ENCODE results near the gene FAM131B. TPM values are rescaled to one million over a fixed set of nuclear protein-coding genes. Genes with fewer than 3 reads are reported as not detected.

FAM131B gene
- total and polyA plus RNA-seq, 7 donors, result under 0.01 to 15.7 (median 6.4) TPM

GRCh38 chr7:143314127-143314526, 48.4 kb downstream of the FAM131B start:
- DNase-seq, result no peak
- no peak for TF ChIP-seq POLR2A (IDR thresholded peaks at IDR 0.05)
- TF ChIP-seq CTCF (IDR thresholded peaks at IDR 0.05), result no peak
- Histone ChIP-seq H3K4me3 (no peak overlapping the region), H3K9me3 (no peaks in the 10 kb centered on the region), H3K36me3 (no peaks in the 10 kb centered on the region), H3K4me1 (no peaks in the 10 kb centered on the region), H3K27me3 (no peaks in the 10 kb centered on the region), H3K27ac (no peak overlapping the region)
- intact Hi-C loops (cut with DNase I), result no loop called here

- TF ChIP-seq POLR2A (IDR thresholded peaks at IDR 0.05), result no peak
- TF ChIP-seq POLR2AphosphoS5 (IDR thresholded peaks at IDR 0.05), result no peak
- TF ChIP-seq CTCF (IDR thresholded peaks at IDR 0.05), result no peak
- no peak for TF ChIP-seq EP300 (IDR thresholded peaks at IDR 0.05)
- 98 to 100% methylated on average over 2 of the region's 2 CpGs for WGBS, 2 donors
- Histone ChIP-seq H3K27me3 (no peaks in the 10 kb centered on the region), H3K36me3 (peaks cover 11 to 44% (median 18%) of the 10 kb centered on the region in 4 donors), H3K4me3 (no peak overlapping the region), H3K27ac (no peak overlapping the region), H3K9me3 (no peaks in the 10 kb centered on the region), H3K4me1 (no peaks in the 10 kb centered on the region)
- no peak for DNase-seq
- intact Hi-C loops (cut with DNase I), result no loop called here
Measured at GRCh38 chr7:143308632-143309031, 53.9 kb downstream of the FAM131B start.

GRCh38 chr7:143305423-143306070, 57.0 kb downstream of the FAM131B start:
- intact Hi-C loops (cut with DNase I), result loop anchor here (2.0 kb wide), 1 partner anchor 65 kb away; no protein-coding TSS in a partner anchor

GRCh38 chr7:143304938-143305337, 57.6 kb downstream of the FAM131B start:
- no peak for TF ChIP-seq POLR2A (IDR thresholded peaks at IDR 0.05)
- TF ChIP-seq POLR2AphosphoS5 (IDR thresholded peaks at IDR 0.05), result no peak
- Histone ChIP-seq H3K36me3 (peaks cover 24 to 81% (median 38%) of the 10 kb centered on the region in 4 donors), H3K4me3 (no peak overlapping the region), H3K27me3 (no peaks in the 10 kb centered on the region), H3K9me3 (no peaks in the 10 kb centered on the region), H3K4me1 (no peaks in the 10 kb centered on the region), H3K27ac (no peak overlapping the region)
- 82 to 89% methylated on average over 6 of the region's 6 CpGs for whole genome bisulfite sequencing, 2 donors
- no peak for DNase-seq
- intact Hi-C loops (cut with DNase I), result loop anchor here (2.0 to 5.0 kb wide), 2 partner anchors 64 to 112 kb away; no protein-coding TSS in a partner anchor

More at GRCh38 chr7:143305423-143306070, 57.0 kb downstream of the FAM131B start:
- Histone ChIP-seq H3K27me3 (no peaks in the 10 kb centered on the region), H3K4me1 (no peaks in the 10 kb centered on the region), H3K4me3 (no peak overlapping the region), H3K36me3 (peaks cover 20 to 75% (median 32%) of the 10 kb centered on the region in 4 donors), H3K27ac (no peak overlapping the region), H3K9me3 (no peaks in the 10 kb centered on the region)
- WGBS, 2 donors, result 22 to 67% methylated on average over 10 of the region's 10 CpGs
- TF ChIP-seq POLR2A (IDR thresholded peaks at IDR 0.05) (no peak), EP300 (IDR thresholded peaks at IDR 0.05) (no peak), CTCF (IDR thresholded peaks at IDR 0.05) (peak; percentile 28 to 72 (median 65)), POLR2AphosphoS5 (IDR thresholded peaks at IDR 0.05) (no peak)
- no peak for DNase-seq

- intact Hi-C loops (cut with DNase I), result loop anchor here (2.0 to 5.0 kb wide), 2 partner anchors 63 to 114 kb away; no protein-coding TSS in a partner anchor
- H3K9me3 ChIP-seq, result no peaks in the 10 kb centered on the region
- 96 to 97% methylated on average over 10 of the region's 10 CpGs for WGBS, 2 donors
- no peak for TF ChIP-seq CTCF (IDR thresholded peaks at IDR 0.05)
- no peak for TF ChIP-seq EP300 (IDR thresholded peaks at IDR 0.05)
- no peak for TF ChIP-seq POLR2A (IDR thresholded peaks at IDR 0.05)
- TF ChIP-seq POLR2AphosphoS5 (IDR thresholded peaks at IDR 0.05), result no peak
- H3K27me3 ChIP-seq, result no peaks in the 10 kb centered on the region
- DNase-seq, result no peak
- H3K4me3 ChIP-seq, result no peak overlapping the region
- no peaks in the 10 kb centered on the region for H3K4me1 ChIP-seq
- H3K27ac ChIP-seq, result no peak overlapping the region
- peaks cover 28 to 93% (median 43%) of the 10 kb centered on the region in 4 donors for H3K36me3 ChIP-seq
Measured at GRCh38 chr7:143303733-143304132, 58.8 kb downstream of the FAM131B start.

Small RNA genes lying within 50 kb of the gene (small RNA-seq; reads per million reads assigned to genes)
- gene MIR6892, result 0.15 to 0.66 (median 0.32) reads per million in 3 donors

Other genes with a start within 250 kb of the FAM131B start
- gene PIP, start 230.6 kb downstream of the FAM131B start, total RNA-seq, result not detected
- not detected for gene PIP, start 230.6 kb downstream of the FAM131B start, polyA plus RNA-seq
- not detected for gene TAS2R39, start 179.3 kb downstream of the FAM131B start, total RNA-seq
- not detected for gene TAS2R39, start 179.3 kb downstream of the FAM131B start, polyA plus RNA-seq
- gene TAS2R40, start 140.7 kb downstream of the FAM131B start, total RNA-seq, result not detected
- not detected for gene TAS2R40, start 140.7 kb downstream of the FAM131B start, polyA plus RNA-seq
- 100 to 1,000 TPM; 111 to 168 (median 134) TPM for gene GSTK1, start 99.3 kb downstream of the FAM131B start, total RNA-seq
- 100 to 1,000 TPM; 158 to 247 (median 234) TPM for gene GSTK1, start 99.3 kb downstream of the FAM131B start, polyA plus RNA-seq
- gene TMEM139, start 77.8 kb downstream of the FAM131B start, total RNA-seq, result under 1 TPM in 1 of 4 donors, not detected in 3; 0.71 TPM
- gene TMEM139, start 77.8 kb downstream of the FAM131B start, polyA plus RNA-seq, result 10 to 100 TPM; 26.4 to 58.5 (median 54.8) TPM
- gene CASP2, start 74.4 kb downstream of the FAM131B start, total RNA-seq, result 10 to 100 TPM in 1 of 4 donors, 1 to 10 TPM in 3; 7.1 to 14.4 (median 7.8) TPM
- 10 to 100 TPM in 1 of 3 donors, 1 to 10 TPM in 2; 6.0 to 16.2 (median 6.0) TPM for gene CASP2, start 74.4 kb downstream of the FAM131B start, polyA plus RNA-seq
- under 1 TPM in 1 of 4 donors, not detected in 3; 0.14 TPM for gene CLCN1, start 46.6 kb downstream of the FAM131B start, total RNA-seq
- under 1 TPM in 1 of 3 donors, not detected in 2; 0.15 TPM for gene CLCN1, start 46.6 kb downstream of the FAM131B start, polyA plus RNA-seq
- 100 to 1,000 TPM in 2 of 4 donors, 10 to 100 TPM in 2; 67.3 to 218 (median 120) TPM for gene ZYX, start 18.6 kb upstream of the FAM131B start, total RNA-seq
- gene ZYX, start 18.6 kb upstream of the FAM131B start, polyA plus RNA-seq, result 10 to 100 TPM; 34.4 to 91.3 (median 46.8) TPM
- 1 to 10 TPM in 1 of 4 donors, under 1 TPM in 1, not detected in 2; 0.14 to 1.5 TPM for gene EPHA1, start 46.1 kb upstream of the FAM131B start, total RNA-seq
- 10 to 100 TPM in 1 of 3 donors, 1 to 10 TPM in 1, under 1 TPM in 1; 0.92 to 10.2 (median 4.2) TPM for gene EPHA1, start 46.1 kb upstream of the FAM131B start, polyA plus RNA-seq
- not detected for gene TAS2R60, start 80.7 kb upstream of the FAM131B start, total RNA-seq
- not detected for gene TAS2R60, start 80.7 kb upstream of the FAM131B start, polyA plus RNA-seq
- gene TAS2R41, start 115.2 kb upstream of the FAM131B start, total RNA-seq, result 1 to 10 TPM in 1 of 4 donors, not detected in 3; 1.6 TPM
- not detected for gene TAS2R41, start 115.2 kb upstream of the FAM131B start, polyA plus RNA-seq
- 1 to 10 TPM in 1 of 4 donors, under 1 TPM in 1, not detected in 2; 0.55 to 1.3 TPM for gene CTAGE15, start 209.1 kb upstream of the FAM131B start, total RNA-seq
- gene CTAGE15, start 209.1 kb upstream of the FAM131B start, polyA plus RNA-seq, result under 1 TPM in 1 of 3 donors, not detected in 2; 0.63 TPM